ENCODE results near the gene STXBP6.

STXBP6 gene

GRCh38 chr14:24880689-24881088 is 169.3 kb downstream of the STXBP6 start:
- no peak for DNase-seq

GRCh38 chr14:24879661-24880386 is 170.1 kb downstream of the STXBP6 start:
- no peak for DNase-seq

- no peak for DNase-seq
Measured at GRCh38 chr14:24876996-24877395, 173.0 kb downstream of the STXBP6 start.

GRCh38 chr14:24875991-24876878 is 173.7 kb downstream of the STXBP6 start:
- peak; percentile 62 to 77 for DNase-seq

- no peak for DNase-seq
Measured at GRCh38 chr14:24875203-24875838, 174.6 kb downstream of the STXBP6 start.

- DNase-seq = no peak
Measured at GRCh38 chr14:24874514-24875202, 175.3 kb downstream of the STXBP6 start.

- DNase-seq = no peak
Measured at GRCh38 chr14:24873551-24873950, 176.4 kb downstream of the STXBP6 start.

- DNase-seq = no peak
Measured at GRCh38 chr14:24870949-24871701, 178.8 kb downstream of the STXBP6 start.

GRCh38 chr14:24868389-24868788 is 181.6 kb downstream of the STXBP6 start:
- DNase-seq = no peak

- DNase-seq = no peak
Measured at GRCh38 chr14:24866067-24866639, 183.8 kb downstream of the STXBP6 start.

- no peak for DNase-seq
Measured at GRCh38 chr14:24863968-24864684, 185.8 kb downstream of the STXBP6 start.

- no peak for DNase-seq
Measured at GRCh38 chr14:24861083-24861630, 188.8 kb downstream of the STXBP6 start.

GRCh38 chr14:24859559-24859958 is 190.4 kb downstream of the STXBP6 start:
- DNase-seq = no peak

GRCh38 chr14:24858684-24859083 is 191.3 kb downstream of the STXBP6 start:
- DNase-seq = no peak

GRCh38 chr14:24858052-24858451 is 191.9 kb downstream of the STXBP6 start:
- DNase-seq = no peak

GRCh38 chr14:24857277-24857676 is 192.7 kb downstream of the STXBP6 start:
- no peak for DNase-seq

GRCh38 chr14:24853446-24853845 is 196.5 kb downstream of the STXBP6 start:
- no peak for DNase-seq

GRCh38 chr14:24852312-24853060 is 197.5 kb downstream of the STXBP6 start:
- DNase-seq = no peak

GRCh38 chr14:24851837-24852236 is 198.1 kb downstream of the STXBP6 start:
- DNase-seq = peak; percentile 27 to 43

GRCh38 chr14:24851406-24851805 is 198.5 kb downstream of the STXBP6 start:
- no peak for DNase-seq

All from inflammatory macrophage (primary cell).